A549 (cell line): Measurements from ENCODE around the gene DPH5. TPM values are rescaled to one million over a fixed set of nuclear protein-coding genes. Genes with fewer than 3 reads are reported as not detected.

ENCODE experiments used
- ATAC-seq, 2 experiments: fragments of 200-7000 bp in 1 of 2; fragments of >200 bp in 1 of 2; cut with Nextera tagmentation in 1 of 2; cut with Tn5 transposase in 1 of 2; 3 replicates each; pipeline versions ENCODE4 v1.8.0 to v1.9.1; 2018 to 2020; ENCODE audit warnings: mild to moderate bottlenecking in 1 of 2, moderate library complexity in 1 of 2
- CTCF ChIA-PET: fragments of 300-600 bp; sonication (Branson Sonifier 250); formaldehyde crosslinking; extraction: SDS; loops from one replicate; lab custom pipeline; 2021; ENCODE audit warnings: antibody characterized with exemption, inconsistent platforms; lab: Yijun Ruan, JAX
- POLR2A ChIA-PET: fragments of 350-600 bp; formaldehyde crosslinking; extraction: SDS; loops from one replicate; lab custom pipeline; 2021; ENCODE audit warnings: antibody characterized with exemption, inconsistent platforms; lab: Yijun Ruan, JAX
- DNase-seq, 2 experiments: peaks; one replicate each; pipeline versions ENCODE4 v3.0.0 to v3.0.0-alpha.2; 2011 to 2016; ENCODE audit warnings: low read depth in 1 of 2, low spot score in 1 of 2
- FAIRE-seq: peaks from 2 replicates; lab custom pipeline; 2011; peaks lifted over from hg19 to GRCh38; lab: Jason Lieb, UNC
- H3K27ac ChIP-seq, 2 experiments: fragments of >200 bp; sonication (Bioruptor Twin); formaldehyde crosslinking; 3 replicates each; pipeline ENCODE4 v1.5.1; 2016 to 2017
- H3K4me1 ChIP-seq: fragments of >200 bp; sonication (Bioruptor Twin); formaldehyde crosslinking; 3 replicates; pipeline ENCODE4 v1.6.1; 2016
- H3K4me2 ChIP-seq: fragments of >200 bp; sonication (Bioruptor Twin); formaldehyde crosslinking; 3 replicates; pipeline ENCODE4 v1.6.1; 2016
- H3K4me3 ChIP-seq: fragments of >200 bp; sonication (Bioruptor Twin); formaldehyde crosslinking; 3 replicates; pipeline ENCODE4 v1.5.1; 2016
- H3K9me3 ChIP-seq: fragments of >200 bp; sonication (Bioruptor Twin); formaldehyde crosslinking; 3 replicates; pipeline ENCODE4 v1.6.1; 2016
- BHLHE40 ChIP-seq: IDR thresholded peaks from 2 replicates; pipeline ENCODE4 v1.6.1; 2012; ENCODE audit warnings: low read depth, low read length, inconsistent platforms
- CBX2 ChIP-seq: fragments of 200-600 bp; sonication (generic); IDR thresholded peaks from 2 replicates; pipeline ENCODE4 v1.6.1; 2016; ENCODE audit warnings: low read depth, mild to moderate bottlenecking, borderline replicate concordance
- EHF ChIP-seq: fragments of 250-450 bp; sonication (Bioruptor Pico); IDR thresholded peaks from 2 replicates; pipeline ENCODE4 v1.5.0; 2020; ENCODE audit warnings: mild to moderate bottlenecking
- FOSB ChIP-seq: fragments of 250-450 bp; sonication (Bioruptor Pico); IDR thresholded peaks from 2 replicates; pipeline ENCODE4 v1.5.0; 2020; ENCODE audit warnings: mild to moderate bottlenecking, moderate library complexity
- GATA3 ChIP-seq: IDR thresholded peaks from 2 replicates; pipeline ENCODE4 v1.6.1; 2012; ENCODE audit warnings: borderline replicate concordance
- KDM1A ChIP-seq: fragments of 200-600 bp; sonication (generic); IDR thresholded peaks from 2 replicates; pipeline ENCODE4 v1.6.1; 2016; ENCODE audit warnings: low read depth, mild to moderate bottlenecking
- MAFK ChIP-seq: fragments of 450-650 bp; IDR thresholded peaks from 2 replicates; pipeline ENCODE4 v1.6.1; 2014; ENCODE audit not compliant: partially characterized antibody
- NFE2L2 ChIP-seq: fragments of 150-350 bp; conservative IDR thresholded peaks from 2 replicates; pipeline ENCODE4 v1.6.1; 2014; ENCODE audit warnings: low read length
- PHF8 ChIP-seq: fragments of 200-600 bp; sonication (generic); IDR thresholded peaks from 2 replicates; pipeline ENCODE4 v1.6.1; 2016; ENCODE audit warnings: low read depth, mild to moderate bottlenecking, antibody characterized with exemption, moderate library complexity, borderline replicate concordance
- RAD21 ChIP-seq, 2 experiments: fragments of >200 bp in 1 of 2; sonication (Bioruptor Twin) in 1 of 2; formaldehyde crosslinking in 1 of 2; IDR thresholded peaks in 1 of 2; conservative IDR thresholded peaks in 1 of 2; 2 replicates in 1 of 2; 3 replicates in 1 of 2; pipeline ENCODE4 v1.6.1; 2012 to 2018; ENCODE audit warnings: inconsistent platforms in 1 of 2
- SREBF2 ChIP-seq: fragments of 450-650 bp; IDR thresholded peaks from 2 replicates; pipeline ENCODE4 v1.6.1; 2014; ENCODE audit warnings: mild to moderate bottlenecking, moderate library complexity
- TFCP2L1 ChIP-seq: fragments of 250-450 bp; sonication (Bioruptor Pico); IDR thresholded peaks from 2 replicates; pipeline ENCODE4 v1.5.0; 2021; ENCODE audit warnings: mild to moderate bottlenecking
- ZC3H11A ChIP-seq: fragments of 450-650 bp; IDR thresholded peaks from 2 replicates; pipeline ENCODE4 v1.6.1; 2014; ENCODE audit warnings: antibody characterized with exemption, mild to moderate bottlenecking
- ZNF302 ChIP-seq: fragments of 250-450 bp; sonication (Bioruptor Pico); IDR thresholded peaks from 2 replicates; pipeline ENCODE4 v1.9.0; 2021; ENCODE audit warnings: inconsistent platforms, mild to moderate bottlenecking, moderate library complexity
- WGBS: methylation state at CpG from one replicate; pipeline ENCODE4 v1.1.6; 2017; ENCODE audit errors: missing lambda C conversion rate; 5-methylcytosine and 5-hydroxymethylcytosine counted together
- polyA plus RNA-seq, 4 experiments: library from polyadenylated mRNA; depleted of rRNA in 3 of 4; stranded (reverse); fragments of >200 nt; fragmentation: RNase III in 1 of 4; extraction: RNeasy Plus Mini Kit Qiagen cat#74134 plus additional on column Dnase treatment in 1 of 4; gene quantifications; 2 replicates in 3 of 4; 3 replicates in 1 of 4; pipeline ENCODE4 v1.2.3, GENCODE V29; 2011 to 2017
- TF ChIP-seq, protein P1 (sequence below): fragments of 200-600 bp; sonication (generic); IDR thresholded peaks from 2 replicates; pipeline ENCODE4 v1.6.1; 2016; ENCODE audit warnings: antibody characterized with exemption, mild to moderate bottlenecking, moderate library complexity
- TF ChIP-seq, protein P2 (sequence below): IDR thresholded peaks from 2 replicates; pipeline ENCODE4 v1.6.1; 2012; ENCODE audit warnings: low read depth, borderline replicate concordance
- TF ChIP-seq, protein P3 (sequence below): fragments of >200 bp; sonication (Bioruptor Twin); formaldehyde crosslinking; IDR thresholded peaks from 3 replicates; pipeline ENCODE4 v1.6.1; 2016

The DPH5 gene
- polyA plus RNA-seq, 2 of the 4 experiments (the other 2 are of a cell fraction), result 40.4 to 89.7 TPM

DNA sequence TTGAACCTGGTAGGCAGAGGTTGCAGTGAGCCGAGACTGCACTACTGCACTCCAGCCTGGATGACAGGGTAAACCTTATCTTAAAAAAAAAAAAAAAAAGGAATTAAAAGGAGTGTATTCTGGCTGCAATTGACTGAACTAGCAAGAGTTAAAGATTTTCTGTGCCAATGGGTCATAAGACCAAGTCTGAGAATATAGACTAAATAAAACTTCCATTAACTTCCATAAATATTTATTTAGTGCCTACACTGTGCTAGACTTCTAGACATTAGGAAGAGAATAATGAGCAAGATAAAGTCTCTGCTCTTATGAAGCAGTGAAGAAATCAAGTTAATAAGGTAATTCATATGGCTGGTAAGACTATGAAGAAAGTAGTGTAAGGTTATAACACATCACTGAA is 27.2 kb downstream of the DPH5 start:
- DNase-seq (no peak), ATAC-seq (no peak), FAIRE-seq (no peak)
- no peak for TF ChIP-seq SREBF2
- TF ChIP-seq PHF8, result no peak
- no peak for TF ChIP-seq CBX2
- H3K4me1 ChIP-seq, result peaks cover 14% of the 10 kb centered on the region
- POLR2A ChIA-PET, result no interaction called here
- 95% methylated on average over 1 of the region's 1 CpG for WGBS
- H3K9me3 ChIP-seq, result no peaks in the 10 kb centered on the region
- H3K27ac ChIP-seq, result no peak overlapping the region
- CTCF ChIA-PET, result no interaction called here
- no peak overlapping the region for H3K4me2 ChIP-seq
- H3K4me3 ChIP-seq, result no peak overlapping the region

DNA sequence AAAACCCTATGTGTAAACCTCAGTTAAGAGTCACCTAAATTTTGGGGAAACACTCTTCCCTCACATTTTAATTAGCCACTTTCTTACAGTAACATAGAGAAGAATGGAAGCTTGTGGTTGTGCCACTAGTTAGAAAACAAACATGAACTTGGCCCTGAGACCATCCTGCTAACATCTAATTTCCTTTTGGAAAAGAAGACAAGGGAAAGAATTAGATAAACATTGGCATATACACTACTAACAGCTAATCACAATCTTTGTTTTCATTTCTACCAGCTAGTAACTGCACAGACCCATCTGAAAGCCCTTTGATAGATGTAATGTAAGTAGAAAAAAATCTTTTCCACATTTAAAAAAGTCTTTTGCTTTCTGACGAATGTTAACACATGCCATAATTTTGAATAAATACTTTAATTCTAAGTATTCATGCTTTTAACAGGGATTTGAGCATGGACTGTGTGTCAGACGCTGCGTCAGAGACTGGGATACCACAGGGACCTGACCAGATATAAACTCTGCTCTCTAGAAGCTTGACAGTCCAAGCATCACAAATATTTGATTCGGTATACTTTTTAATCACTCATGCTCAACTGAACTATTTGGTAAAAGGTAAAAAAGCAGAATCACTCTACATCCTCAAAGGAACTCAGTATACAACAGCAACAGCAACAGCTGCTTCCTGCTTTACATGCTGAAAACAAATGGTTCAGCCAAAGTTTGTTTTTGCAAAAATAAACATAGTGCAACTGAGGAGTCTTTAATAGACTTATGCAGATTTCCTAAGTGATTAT is 30.2 kb downstream of the DPH5 start:
- TF ChIP-seq, protein P1, sequence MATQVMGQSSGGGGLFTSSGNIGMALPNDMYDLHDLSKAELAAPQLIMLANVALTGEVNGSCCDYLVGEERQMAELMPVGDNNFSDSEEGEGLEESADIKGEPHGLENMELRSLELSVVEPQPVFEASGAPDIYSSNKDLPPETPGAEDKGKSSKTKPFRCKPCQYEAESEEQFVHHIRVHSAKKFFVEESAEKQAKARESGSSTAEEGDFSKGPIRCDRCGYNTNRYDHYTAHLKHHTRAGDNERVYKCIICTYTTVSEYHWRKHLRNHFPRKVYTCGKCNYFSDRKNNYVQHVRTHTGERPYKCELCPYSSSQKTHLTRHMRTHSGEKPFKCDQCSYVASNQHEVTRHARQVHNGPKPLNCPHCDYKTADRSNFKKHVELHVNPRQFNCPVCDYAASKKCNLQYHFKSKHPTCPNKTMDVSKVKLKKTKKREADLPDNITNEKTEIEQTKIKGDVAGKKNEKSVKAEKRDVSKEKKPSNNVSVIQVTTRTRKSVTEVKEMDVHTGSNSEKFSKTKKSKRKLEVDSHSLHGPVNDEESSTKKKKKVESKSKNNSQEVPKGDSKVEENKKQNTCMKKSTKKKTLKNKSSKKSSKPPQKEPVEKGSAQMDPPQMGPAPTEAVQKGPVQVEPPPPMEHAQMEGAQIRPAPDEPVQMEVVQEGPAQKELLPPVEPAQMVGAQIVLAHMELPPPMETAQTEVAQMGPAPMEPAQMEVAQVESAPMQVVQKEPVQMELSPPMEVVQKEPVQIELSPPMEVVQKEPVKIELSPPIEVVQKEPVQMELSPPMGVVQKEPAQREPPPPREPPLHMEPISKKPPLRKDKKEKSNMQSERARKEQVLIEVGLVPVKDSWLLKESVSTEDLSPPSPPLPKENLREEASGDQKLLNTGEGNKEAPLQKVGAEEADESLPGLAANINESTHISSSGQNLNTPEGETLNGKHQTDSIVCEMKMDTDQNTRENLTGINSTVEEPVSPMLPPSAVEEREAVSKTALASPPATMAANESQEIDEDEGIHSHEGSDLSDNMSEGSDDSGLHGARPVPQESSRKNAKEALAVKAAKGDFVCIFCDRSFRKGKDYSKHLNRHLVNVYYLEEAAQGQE, result no peak
- TF ChIP-seq SREBF2 (no peak), MAFK (no peak), FOSB (CRISPR knock-in tag) (no peak), GATA3 (no peak)
- TF ChIP-seq, protein P2, sequence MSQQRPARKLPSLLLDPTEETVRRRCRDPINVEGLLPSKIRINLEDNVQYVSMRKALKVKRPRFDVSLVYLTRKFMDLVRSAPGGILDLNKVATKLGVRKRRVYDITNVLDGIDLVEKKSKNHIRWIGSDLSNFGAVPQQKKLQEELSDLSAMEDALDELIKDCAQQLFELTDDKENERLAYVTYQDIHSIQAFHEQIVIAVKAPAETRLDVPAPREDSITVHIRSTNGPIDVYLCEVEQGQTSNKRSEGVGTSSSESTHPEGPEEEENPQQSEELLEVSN, result no peak
- Histone ChIP-seq H3K4me3 (no peak overlapping the region), H3K9me3 (no peaks in the 10 kb centered on the region), H3K27ac (no peak overlapping the region), H3K4me2 (no peak overlapping the region), H3K4me1 (no peaks in the 10 kb centered on the region)
- DNase-seq (no peak), ATAC-seq (no peak), FAIRE-seq (no peak)
- POLR2A ChIA-PET, result no interaction called here
- CTCF ChIA-PET, result no interaction called here
- 94% methylated on average over 4 of the region's 4 CpGs for WGBS

DNA sequence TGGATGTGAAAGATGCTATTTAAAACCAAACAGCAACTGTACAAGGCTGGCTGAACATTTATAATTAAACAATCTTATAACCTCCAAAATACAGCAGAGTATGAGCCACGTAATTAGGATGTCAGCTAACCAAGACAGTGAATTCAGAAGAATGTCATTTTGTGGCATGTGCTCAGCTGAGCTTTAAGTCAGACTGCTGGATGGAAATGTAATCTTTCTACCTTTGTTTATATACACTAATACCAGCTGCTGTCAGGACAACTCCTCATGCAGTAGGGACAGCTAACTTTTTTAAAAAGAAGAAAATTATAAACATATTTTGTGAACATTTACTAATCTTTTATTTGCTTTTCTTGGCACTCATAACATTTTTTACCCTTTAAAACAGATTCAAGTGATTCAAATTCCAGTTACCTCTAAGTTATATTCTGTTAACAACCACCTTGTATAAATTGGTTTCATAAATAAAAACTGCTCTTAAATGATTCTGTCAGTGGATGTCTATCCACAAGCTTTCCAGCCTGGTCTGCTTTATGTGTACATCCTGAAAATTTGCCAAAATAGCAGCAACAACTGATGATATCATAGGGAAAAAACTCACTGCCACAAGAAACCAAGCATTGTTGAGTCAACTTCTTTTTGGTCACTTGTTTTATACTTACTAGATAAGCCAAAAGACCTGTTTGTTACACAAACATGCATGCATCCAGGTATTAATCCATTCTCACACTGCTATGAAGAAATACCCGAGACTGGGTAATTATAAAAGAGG is 36.1 kb downstream of the DPH5 start:
- Histone ChIP-seq H3K4me1 (no peaks in the 10 kb centered on the region), H3K4me3 (no peak overlapping the region), H3K9me3 (no peaks in the 10 kb centered on the region), H3K27ac (no peak overlapping the region), H3K4me2 (no peak overlapping the region)
- ChIA-PET POLR2A (no interaction called here), CTCF (interaction anchor here (0.9 to 1.4 kb wide), 4 partner anchors 17 to 299 kb away, joined by 3 to 4 read pairs (median 3); no protein-coding TSS in a partner anchor)
- WGBS, result 91% methylated on average over 2 of the region's 2 CpGs
- DNase-seq, result no peak
- no peak for FAIRE-seq
- no peak for ATAC-seq
- TF ChIP-seq RAD21 (conservative IDR thresholded peaks at IDR 0.05 in 1 of 2, IDR thresholded peaks at IDR 0.05 in 1 of 2), result no peak
- TF ChIP-seq, protein P3, sequence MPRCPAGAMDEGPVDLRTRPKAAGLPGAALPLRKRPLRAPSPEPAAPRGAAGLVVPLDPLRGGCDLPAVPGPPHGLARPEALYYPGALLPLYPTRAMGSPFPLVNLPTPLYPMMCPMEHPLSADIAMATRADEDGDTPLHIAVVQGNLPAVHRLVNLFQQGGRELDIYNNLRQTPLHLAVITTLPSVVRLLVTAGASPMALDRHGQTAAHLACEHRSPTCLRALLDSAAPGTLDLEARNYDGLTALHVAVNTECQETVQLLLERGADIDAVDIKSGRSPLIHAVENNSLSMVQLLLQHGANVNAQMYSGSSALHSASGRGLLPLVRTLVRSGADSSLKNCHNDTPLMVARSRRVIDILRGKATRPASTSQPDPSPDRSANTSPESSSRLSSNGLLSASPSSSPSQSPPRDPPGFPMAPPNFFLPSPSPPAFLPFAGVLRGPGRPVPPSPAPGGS, result no peak
- no peak for TF ChIP-seq TFCP2L1 (CRISPR knock-in tag)
- TF ChIP-seq NFE2L2, result no peak
- no peak for TF ChIP-seq ZC3H11A
- no peak for TF ChIP-seq KDM1A
- TF ChIP-seq EHF (CRISPR knock-in tag), result no peak
- TF ChIP-seq BHLHE40, result no peak
- no peak for TF ChIP-seq ZNF302 (CRISPR knock-in tag)
- no peak for TF ChIP-seq PHF8
